OCI-LY7 (cell line): ENCODE measurements around the gene FMNL2.

Experiments
- EZH2phosphoT487 ChIP-seq: fragments of 200-600 bp; sonication (generic); IDR thresholded peaks from 2 replicates; pipeline ENCODE4 v1.6.1; 2018; ENCODE audit warnings: low read depth, borderline replicate concordance, mild to moderate bottlenecking, mixed run types, antibody characterized with exemption, low read length, moderate library complexity, mixed read lengths
- TF ChIP-seq, protein P1 (sequence below): fragments of 200-600 bp; sonication (generic); conservative IDR thresholded peaks from 2 replicates; pipeline ENCODE4 v1.5.1; 2014; ENCODE audit warnings: mild to moderate bottlenecking, antibody characterized with exemption, low read length, moderate library complexity, mixed read lengths

DNA sequence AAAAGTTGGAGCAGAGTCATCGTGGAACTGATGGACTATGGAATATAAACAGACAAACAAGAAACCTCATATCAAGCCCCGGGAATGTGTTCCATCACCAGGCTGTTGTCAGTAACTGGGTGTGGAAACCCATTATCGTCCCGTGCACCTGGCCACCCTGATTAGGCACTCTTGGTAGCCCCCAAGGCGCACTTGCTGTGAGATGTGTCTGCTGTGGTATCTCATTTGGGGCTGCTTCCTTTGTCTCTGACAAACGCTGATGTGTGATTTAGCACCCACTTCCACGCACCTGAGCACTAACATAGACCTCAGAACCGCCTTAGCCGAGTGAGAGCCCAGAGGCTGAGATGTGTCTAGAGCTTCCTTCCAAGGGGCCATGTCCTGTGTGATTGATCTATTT, 286.0 kb downstream of the FMNL2 start:
- TF ChIP-seq, protein P1, sequence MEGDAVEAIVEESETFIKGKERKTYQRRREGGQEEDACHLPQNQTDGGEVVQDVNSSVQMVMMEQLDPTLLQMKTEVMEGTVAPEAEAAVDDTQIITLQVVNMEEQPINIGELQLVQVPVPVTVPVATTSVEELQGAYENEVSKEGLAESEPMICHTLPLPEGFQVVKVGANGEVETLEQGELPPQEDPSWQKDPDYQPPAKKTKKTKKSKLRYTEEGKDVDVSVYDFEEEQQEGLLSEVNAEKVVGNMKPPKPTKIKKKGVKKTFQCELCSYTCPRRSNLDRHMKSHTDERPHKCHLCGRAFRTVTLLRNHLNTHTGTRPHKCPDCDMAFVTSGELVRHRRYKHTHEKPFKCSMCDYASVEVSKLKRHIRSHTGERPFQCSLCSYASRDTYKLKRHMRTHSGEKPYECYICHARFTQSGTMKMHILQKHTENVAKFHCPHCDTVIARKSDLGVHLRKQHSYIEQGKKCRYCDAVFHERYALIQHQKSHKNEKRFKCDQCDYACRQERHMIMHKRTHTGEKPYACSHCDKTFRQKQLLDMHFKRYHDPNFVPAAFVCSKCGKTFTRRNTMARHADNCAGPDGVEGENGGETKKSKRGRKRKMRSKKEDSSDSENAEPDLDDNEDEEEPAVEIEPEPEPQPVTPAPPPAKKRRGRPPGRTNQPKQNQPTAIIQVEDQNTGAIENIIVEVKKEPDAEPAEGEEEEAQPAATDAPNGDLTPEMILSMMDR, result no peak
- TF ChIP-seq EZH2phosphoT487, result no peak
